GM13976 (cell line): ENCODE measurements around the gene DOK5.
"Not testable (repeated sequence)": the region's sequence is repeated elsewhere in the genome, so short reads cannot be mapped to it uniquely, and the experiment has no call there.

ENCODE experiments used
- DNase-seq: peaks from one replicate; pipeline ENCODE4 v3.0.0; 2012; ENCODE audit warnings: low spot score
- CTCF ChIP-seq: IDR thresholded peaks from 2 replicates; pipeline ENCODE4 v1.5.1; 2012; ENCODE audit warnings: borderline replicate concordance, mild to moderate bottlenecking; ENCODE audit not compliant: insufficient read depth; ENCODE audit errors: extremely low read depth, missing control alignments, control extremely low read depth
- in situ Hi-C: fragments of 300-500 bp; cut with MboI; formaldehyde crosslinking; loops from one replicate; pipeline ENCODE4 v1.12.0; 2022; ENCODE audit warnings: low sequenced_read_pairs, mixed read lengths, inconsistent platforms; ENCODE audit not compliant: unreplicated experiment

The DOK5 gene

GRCh38 chr20:54476169-54477009 lies 996 bp downstream of the DOK5 start:
- in situ Hi-C loops = no loop called here
- TF ChIP-seq CTCF = no peak
- DNase-seq = peak; percentile 9

GRCh38 chr20:54477191-54477955 lies 2.0 kb downstream of the DOK5 start:
- no peak for TF ChIP-seq CTCF
- DNase-seq = no peak
- in situ Hi-C loops = no loop called here

- no peak for DNase-seq
Measured at GRCh38 chr20:54479138-54479906, 3.9 kb downstream of the DOK5 start.

GRCh38 chr20:54479937-54480336 lies 4.5 kb downstream of the DOK5 start:
- in situ Hi-C loops = not testable (repeated sequence)

More at GRCh38 chr20:54479138-54479906, 3.9 kb downstream of the DOK5 start:
- TF ChIP-seq CTCF = no peak
- in situ Hi-C loops = no loop called here

GRCh38 chr20:54481442-54481841 lies 6.0 kb downstream of the DOK5 start:
- DNase-seq = no peak
- in situ Hi-C loops = no loop called here
- no peak for TF ChIP-seq CTCF

More at GRCh38 chr20:54479937-54480336, 4.5 kb downstream of the DOK5 start:
- DNase-seq = not testable (repeated sequence)

- in situ Hi-C loops = no loop called here
- no peak for TF ChIP-seq CTCF
- DNase-seq = no peak
Measured at GRCh38 chr20:54485631-54486030, 10.2 kb downstream of the DOK5 start.
